Upper lobe of left lung (tissue), 4 donors: ENCODE data around the gene MACROD2.

Source experiments
- CTCF ChIP-seq, 6 experiments: fragments of 450-650 bp in 4 of 6; fragments of 200-600 bp in 2 of 6; sonication (generic) in 2 of 6; IDR thresholded peaks; one replicate each; pipeline ENCODE4 v1.5.1; 2016 to 2019; ENCODE audit warnings: antibody characterized with exemption in 6 of 6
- POLR2A ChIP-seq, 4 donors: fragments of 450-650 bp; IDR thresholded peaks; one replicate each; pipeline ENCODE4 v1.5.1; 2016 to 2017; ENCODE audit warnings: antibody characterized with exemption in 4 of 4, mild to moderate bottlenecking in 2 of 4

DNA sequence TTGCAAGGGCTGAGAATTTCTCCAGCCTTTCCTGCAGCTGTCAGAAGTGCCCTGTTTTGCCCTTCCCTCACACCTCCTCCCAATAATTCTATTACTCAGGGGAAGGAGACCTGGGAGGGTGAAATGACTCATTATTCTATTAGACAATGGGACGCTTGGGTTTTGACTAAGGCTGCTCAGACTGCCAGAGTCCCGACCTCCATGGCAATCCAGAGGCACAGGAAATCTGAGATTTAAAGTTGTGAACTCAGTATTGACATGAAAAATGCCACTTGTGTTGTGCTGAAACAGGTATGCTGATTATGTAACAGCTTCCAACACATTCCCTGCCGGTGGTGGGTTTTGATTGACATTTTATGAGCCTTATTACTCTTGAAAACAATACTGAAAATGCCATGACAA is 967.9 kb downstream of the MACROD2 start:
- TF ChIP-seq CTCF (IDR thresholded peaks at IDR 0.05) = no peak
- no peak for TF ChIP-seq POLR2A (IDR thresholded peaks at IDR 0.05)
